Right lung (tissue), 5 donors: ENCODE results near the gene ASIC5. TPM values are rescaled to one million over a fixed set of nuclear protein-coding genes. Genes with fewer than 3 reads are reported as not detected.
"Not testable (repeated sequence)": the region's sequence is repeated elsewhere in the genome, so short reads cannot be mapped to it uniquely, and the experiment has no call there.

Experiments
- DNase-seq, 2 donors: peaks; one replicate each; pipeline ENCODE4 v3.0.0-alpha.2; 2013
- polyA plus RNA-seq, 5 donors: library from polyadenylated mRNA; unstranded; fragments of 120-200 nt; gene quantifications; one replicate each; pipeline versions ENCODE4 v1.2.1 to v1.2.3, GENCODE V29; 2013; ENCODE audit warnings: inconsistent platforms in 1 of 5, low replicate concordance in 1 of 5; ENCODE audit not compliant: insufficient read length in 5 of 5, insufficient read depth in 1 of 5

ASIC5 gene
- polyA plus RNA-seq, 5 donors, result not detected

- DNase-seq, result no peak
Measured at GRCh38 chr4:155802190-155802959, 63.7 kb downstream of the ASIC5 start.

GRCh38 chr4:155800685-155801343 is 65.3 kb downstream of the ASIC5 start:
- no peak for DNase-seq

GRCh38 chr4:155799794-155800123 is 66.3 kb downstream of the ASIC5 start:
- no peak for DNase-seq

- no peak for DNase-seq
Measured at GRCh38 chr4:155799116-155799793, 66.8 kb downstream of the ASIC5 start.

GRCh38 chr4:155797581-155797980 is 68.5 kb downstream of the ASIC5 start:
- not testable (repeated sequence) for DNase-seq

- DNase-seq, result no peak
Measured at GRCh38 chr4:155795991-155796390, 70.1 kb downstream of the ASIC5 start.

- DNase-seq, result no peak
Measured at GRCh38 chr4:155794589-155795236, 71.4 kb downstream of the ASIC5 start.

GRCh38 chr4:155789982-155790381 is 76.1 kb downstream of the ASIC5 start:
- DNase-seq, result no peak

- no peak for DNase-seq
Measured at GRCh38 chr4:155789391-155789790, 76.7 kb downstream of the ASIC5 start.

- DNase-seq, result no peak
Measured at GRCh38 chr4:155787113-155787710, 78.9 kb downstream of the ASIC5 start.

- DNase-seq, result no peak
Measured at GRCh38 chr4:155785828-155786227, 80.2 kb downstream of the ASIC5 start.

GRCh38 chr4:155784637-155785036 is 81.4 kb downstream of the ASIC5 start:
- DNase-seq, result no peak

- no peak for DNase-seq
Measured at GRCh38 chr4:155781249-155781831, 84.7 kb downstream of the ASIC5 start.

GRCh38 chr4:155780775-155781174 is 85.3 kb downstream of the ASIC5 start:
- no peak for DNase-seq

Other genes with a start within 250 kb of the ASIC5 start
- 100 to 1,000 TPM in 4 of 5 donors, 10 to 100 TPM in 1; 88.3 to 169 (median 119) TPM for gene GUCY1A1, start 199.4 kb downstream of the ASIC5 start, polyA plus RNA-seq
- 10 to 100 TPM; 41.9 to 56.8 (median 47.7) TPM for gene GUCY1B1, start 107.3 kb downstream of the ASIC5 start, polyA plus RNA-seq
- 10 to 100 TPM; 22.9 to 53.5 (median 30.5) TPM for gene TDO2, start 37.4 kb upstream of the ASIC5 start, polyA plus RNA-seq
- 10 to 100 TPM; 49.5 to 67.1 (median 65.0) TPM for gene CTSO, start 87.6 kb upstream of the ASIC5 start, polyA plus RNA-seq